NCI-H128 (cell line): Measurements from ENCODE around the gene POP5.
"Not testable (repeated sequence)": the region's sequence is repeated elsewhere in the genome, so short reads cannot be mapped to it uniquely, and the experiment has no call there.

Experiments
- DNase-seq: peaks from one replicate; lab custom pipeline; 2025; ENCODE audit not compliant: unreplicated experiment; lab: John Stamatoyannopoulos, UW

The POP5 gene

DNA sequence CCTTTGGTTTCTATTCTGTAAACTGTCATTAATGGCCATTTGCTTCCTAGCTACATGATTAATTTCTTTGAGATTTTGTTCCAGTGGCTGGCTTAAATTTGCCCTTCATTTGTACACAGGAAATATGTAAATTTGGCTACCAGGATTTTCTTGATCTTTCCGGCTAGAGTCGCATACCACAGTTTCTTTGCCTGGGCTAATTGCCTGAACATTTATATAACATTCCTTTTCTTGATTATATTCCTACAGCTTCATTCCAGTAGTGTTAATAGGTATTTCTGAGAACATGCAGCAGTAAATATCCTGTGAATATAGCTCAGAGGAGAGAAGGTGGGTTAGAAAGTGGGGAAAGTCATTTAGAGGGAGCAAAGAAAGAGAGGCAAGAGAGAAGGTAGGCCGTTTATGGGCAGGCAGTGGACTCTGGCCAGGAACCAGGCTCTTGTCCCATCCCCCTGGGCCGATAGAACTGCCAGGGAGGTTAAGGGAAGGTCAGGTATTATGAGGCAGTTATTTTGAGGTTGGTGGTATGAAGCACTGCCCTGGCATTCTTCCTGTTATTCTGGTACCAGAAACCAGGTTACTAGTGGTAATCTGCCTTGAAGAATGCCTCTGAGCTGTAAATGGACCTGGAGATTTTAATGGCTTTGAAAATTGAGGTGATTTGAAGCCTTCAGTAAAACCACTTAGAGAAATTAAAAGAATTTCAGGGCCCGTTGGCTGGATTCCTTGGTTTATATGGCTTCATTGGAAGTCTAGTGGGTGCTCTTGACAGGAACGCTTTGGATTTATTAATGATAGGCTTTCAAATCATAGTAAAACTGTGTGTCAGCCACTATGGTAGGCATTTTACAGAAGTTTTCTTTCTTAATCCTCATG, 42.7 kb downstream of the POP5 start:
- DNase-seq: no peak

DNA sequence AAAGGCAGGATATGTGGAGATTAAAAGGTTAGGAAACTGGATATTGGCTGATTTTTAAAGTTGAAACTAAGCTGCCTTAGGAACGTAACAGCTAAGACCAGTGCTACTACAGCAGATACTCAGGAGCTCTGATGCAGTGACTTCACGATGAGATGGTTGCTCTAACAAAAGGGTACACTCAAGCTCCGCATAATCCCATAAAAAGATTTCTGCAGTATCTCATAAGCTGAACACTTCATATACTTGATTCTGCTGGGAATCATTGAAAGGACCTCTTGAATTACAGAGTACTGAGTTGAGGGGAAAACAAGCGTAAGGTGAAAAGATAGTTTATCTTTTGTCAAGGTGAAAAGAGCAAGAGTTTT, 43.4 kb downstream of the POP5 start:
- DNase-seq: no peak

DNA sequence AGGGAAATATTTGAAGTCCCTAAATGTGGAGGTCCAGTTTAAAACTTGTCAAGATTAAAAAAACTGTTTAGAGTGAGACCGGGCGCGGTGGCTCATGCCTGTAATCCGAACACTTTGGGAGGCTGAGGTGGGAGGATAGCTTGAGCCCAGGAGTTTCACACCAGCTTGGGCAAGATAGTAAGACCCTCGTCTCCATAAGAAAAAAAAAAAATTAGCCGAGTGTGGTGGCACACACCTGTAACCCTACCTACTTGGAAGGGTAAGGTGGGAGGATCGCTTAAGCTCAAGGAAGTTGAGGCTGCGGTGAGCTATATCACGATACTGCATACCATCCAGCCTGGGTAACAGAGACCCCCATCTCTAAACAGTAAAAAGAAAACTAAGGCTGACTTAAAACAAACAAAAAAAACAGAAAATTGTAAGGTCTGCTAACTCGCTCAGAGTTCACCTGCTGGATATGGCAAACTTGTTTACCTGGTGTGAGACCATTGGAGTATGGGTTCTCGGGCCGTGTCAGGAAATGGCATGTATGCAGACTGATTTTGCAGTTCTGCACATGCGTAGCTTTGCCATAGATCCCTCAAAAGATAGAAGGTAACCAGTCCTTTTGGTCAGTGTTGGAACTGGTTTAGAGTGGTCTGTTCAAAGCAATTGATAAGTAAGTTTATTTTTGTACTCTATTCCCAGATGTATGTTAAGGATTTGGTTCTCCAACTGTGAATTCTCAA, 45.0 kb downstream of the POP5 start:
- DNase-seq: no peak

DNA sequence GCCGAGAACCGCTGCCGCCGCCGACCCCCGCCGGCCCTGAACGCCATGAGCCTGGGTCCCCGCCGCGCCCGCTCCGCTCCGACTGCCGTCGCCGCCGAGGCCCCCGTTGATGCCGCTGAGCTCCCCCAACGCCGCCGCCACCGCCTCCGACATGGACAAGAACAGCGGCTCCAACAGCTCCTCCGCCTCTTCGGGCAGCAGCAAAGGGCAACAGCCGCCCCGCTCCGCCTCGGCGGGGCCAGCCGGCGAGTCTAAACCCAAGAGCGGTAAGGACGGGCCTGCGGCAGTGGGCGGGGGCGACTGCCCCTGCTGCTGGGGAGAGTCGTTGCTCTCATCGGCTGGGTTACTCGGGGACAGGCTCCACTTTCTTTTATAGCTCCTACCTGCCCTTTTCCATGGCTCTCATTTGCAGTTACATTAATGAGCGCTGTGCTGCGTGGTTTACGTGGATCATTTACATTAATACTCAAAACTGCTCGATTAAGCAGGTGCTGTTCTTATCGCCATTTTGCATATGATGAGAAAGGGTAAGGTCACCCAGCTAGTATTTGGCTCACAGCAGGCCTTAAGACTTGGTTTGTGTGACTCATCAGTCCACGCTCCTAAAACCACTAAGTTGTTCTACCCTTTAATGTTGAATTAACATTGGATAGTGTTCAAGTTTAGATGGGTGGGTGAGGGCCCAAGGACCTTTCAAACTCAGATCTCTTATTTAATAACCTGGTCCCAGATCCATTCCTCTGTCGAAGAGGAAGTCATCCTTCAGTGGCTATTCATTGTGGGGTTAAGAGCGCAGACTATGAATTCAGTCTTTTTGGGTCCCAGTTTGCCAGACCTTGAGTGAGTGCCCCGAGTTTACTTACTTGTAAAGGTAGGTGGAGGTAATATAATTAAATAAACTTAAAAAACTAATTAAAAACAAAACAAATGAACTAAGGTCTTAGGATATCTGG, 46.2 kb downstream of the POP5 start:
- no peak for DNase-seq

DNA sequence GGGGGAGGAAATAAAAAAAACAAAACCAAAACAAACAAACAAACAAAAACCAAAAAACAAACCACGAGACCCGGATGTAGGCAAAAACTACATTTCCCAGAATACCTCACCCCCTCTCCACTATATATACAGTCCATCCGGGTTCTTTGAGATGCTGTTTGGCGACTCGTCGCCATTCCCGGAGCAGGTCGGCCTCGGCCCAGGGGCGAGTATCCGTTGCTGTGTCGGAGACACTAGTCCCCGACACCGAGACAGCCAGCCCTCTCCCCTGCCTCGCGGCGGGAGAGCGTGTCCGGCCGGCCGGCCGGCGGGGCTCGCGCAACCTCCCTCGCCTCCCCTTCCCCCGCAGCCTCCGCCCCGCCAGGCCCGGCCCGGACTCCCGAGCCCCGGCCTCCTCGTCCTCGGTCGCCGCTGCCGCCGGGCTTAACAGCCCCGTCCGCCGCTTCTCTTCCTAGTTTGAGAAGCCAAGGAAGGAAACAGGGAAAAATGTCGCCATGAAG, 46.9 kb downstream of the POP5 start, which contains the start of gene RNF10:
TSS of gene RNF10 (plus strand) at position 154 of the 500 bp plus-strand sequence. CDS start 456 bp downstream, outside the sequence.
- peak; percentile 82 for DNase-seq

DNA sequence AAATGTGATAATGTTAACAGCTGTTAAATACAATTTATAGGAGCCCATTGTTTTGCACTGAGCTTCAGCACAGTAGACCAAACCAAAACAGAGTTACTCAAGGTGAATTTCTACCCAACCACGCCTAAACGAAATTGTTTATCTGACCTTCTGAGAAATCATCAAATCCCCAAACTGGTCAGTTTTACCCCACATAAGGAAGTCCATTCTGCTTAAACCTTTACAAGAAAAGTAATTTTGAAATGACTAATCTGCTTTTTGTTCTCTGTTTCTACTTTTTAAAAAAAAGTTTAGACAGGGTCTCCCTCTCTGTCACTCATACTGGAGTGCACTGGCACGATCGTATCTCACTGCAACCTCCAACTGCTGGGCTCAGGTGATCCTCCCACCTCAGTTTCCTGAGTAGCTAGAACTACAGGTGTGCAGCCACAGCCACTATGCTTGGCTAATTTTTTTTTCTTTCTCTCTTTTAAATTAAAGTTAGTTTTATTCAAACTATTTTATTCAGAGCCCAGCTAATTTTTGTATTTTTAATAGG, 48.4 kb downstream of the POP5 start:
- DNase-seq: no peak

DNA sequence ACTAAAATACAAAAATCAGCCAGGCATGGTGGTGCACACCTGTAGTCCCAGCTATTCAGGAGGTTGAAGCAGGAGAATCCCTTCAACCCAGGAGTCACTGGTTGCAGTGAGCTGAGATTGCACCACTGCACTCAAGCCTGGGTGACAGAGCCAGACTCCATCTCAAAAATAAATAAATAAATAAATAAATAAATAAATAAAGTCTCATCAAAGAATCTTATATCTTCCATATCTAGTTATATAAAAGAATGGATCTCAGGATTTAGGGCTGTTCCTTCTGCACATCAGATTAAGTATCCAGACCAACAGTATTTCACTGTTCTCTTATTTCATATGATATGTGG, 50.8 kb downstream of the POP5 start:
- not testable (repeated sequence) for DNase-seq

DNA sequence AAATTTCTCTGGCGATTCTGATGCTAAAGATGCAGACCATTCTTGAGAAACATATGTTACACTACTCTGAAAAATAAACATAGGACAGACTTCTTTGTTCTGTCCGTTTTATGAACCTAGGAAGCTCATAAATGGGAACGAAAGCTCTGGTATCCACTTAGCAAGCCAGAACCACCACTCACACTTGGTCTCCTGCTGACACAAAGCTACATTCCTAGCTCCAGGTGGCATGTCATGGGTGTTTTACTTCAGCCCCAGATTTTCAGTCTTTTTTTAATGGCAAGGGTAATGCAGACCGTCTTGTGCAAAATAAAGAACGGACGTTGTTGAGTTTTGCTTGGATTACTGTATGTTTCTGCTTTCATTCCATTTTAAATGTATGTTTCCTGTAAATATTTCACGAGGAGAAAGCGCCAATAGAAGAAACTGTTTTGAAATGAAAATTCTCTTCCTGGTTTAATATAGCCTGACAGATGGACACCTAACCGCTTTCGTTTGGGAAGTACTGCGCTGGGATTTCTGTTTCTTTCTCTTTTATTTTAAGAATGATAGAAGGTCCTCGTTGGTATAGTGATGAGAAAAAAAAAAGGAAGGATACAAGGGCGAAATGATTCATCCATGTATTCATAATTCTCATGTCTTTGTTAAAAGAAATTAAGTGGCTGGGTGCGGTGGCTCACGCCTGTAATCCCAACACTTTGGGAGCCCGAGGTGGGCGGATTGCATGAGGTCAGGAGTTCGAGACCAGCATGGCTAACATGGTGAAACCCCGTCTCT, 51.4 kb downstream of the POP5 start:
- DNase-seq: no peak

DNA sequence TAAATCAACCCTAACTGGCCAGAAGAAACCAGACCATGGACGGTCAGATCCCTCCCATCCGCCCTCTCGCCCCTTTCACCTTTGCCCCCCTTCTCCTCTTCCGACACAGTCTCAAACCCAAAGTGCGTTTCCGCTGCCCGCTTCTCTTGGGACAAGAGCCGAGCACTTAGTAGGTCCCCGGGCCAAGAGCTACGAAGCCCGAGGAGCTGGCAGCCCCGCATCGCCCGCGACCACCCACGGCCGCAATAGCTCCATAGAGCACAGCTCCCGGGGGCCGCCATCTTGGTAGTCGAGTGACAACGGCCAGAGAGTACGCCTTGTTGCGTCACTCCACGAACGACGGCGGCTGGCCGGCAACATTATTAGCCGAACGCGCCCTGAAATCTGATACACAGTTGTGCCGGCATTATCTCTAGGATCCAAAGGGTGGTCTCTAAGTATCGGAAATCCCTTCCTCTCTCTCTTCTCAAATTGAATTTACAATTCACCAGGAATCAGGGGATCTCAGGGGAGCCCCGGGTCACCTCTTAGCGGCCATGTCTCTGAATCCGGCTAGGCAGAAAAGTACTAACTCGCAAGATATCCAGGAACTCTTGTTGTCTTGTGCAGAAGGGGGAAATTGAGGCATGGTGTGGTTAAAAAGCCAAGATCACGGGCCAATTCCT, 52.2 kb downstream of the POP5 start, which contains the start of gene COQ5:
TSS of gene COQ5 (minus strand) at position 298 of the 665 bp plus-strand sequence. CDS start at position 281, 17 bp downstream.
- peak; percentile 81 for DNase-seq
